ENCODE data around the gene PRKAR2A.

GRCh38 chr3:48826451-48826850 is 21.2 kb downstream of the PRKAR2A start:
- TF ChIP-seq CTCF (conservative IDR thresholded peaks at IDR 0.05; ENCODE audit: low read depth in 2 of 2) (no peak), POLR2AphosphoS5 (IDR thresholded peaks at IDR 0.05; ENCODE audit: low read depth) (no peak), EZH2 (IDR thresholded peaks at IDR 0.05; ENCODE audit: low read depth, unreplicated experiment) (no peak), ETS1 (IDR thresholded peaks at IDR 0.05) (no peak), EZH2phosphoT487 (IDR thresholded peaks at IDR 0.05; ENCODE audit: unreplicated experiment) (no peak), JUNB (IDR thresholded peaks at IDR 0.05; ENCODE audit: unreplicated experiment) (no peak), REST (IDR thresholded peaks at IDR 0.05; ENCODE audit: unreplicated experiment) (no peak), ZNF331 (CRISPR knock-in tag; IDR thresholded peaks at IDR 0.05; ENCODE audit: low read depth) (no peak), STAT1 (IDR thresholded peaks at IDR 0.05; ENCODE audit: unreplicated experiment) (no peak), CREB1 (CRISPR knock-in tag; IDR thresholded peaks at IDR 0.05; ENCODE audit: low read depth) (no peak), NANOG (IDR thresholded peaks at IDR 0.05; ENCODE audit: borderline replicate concordance) (no peak), ZNF114 (CRISPR knock-in tag; IDR thresholded peaks at IDR 0.05) (no peak), ZNF462 (CRISPR knock-in tag; IDR thresholded peaks at IDR 0.05) (no peak)
